HCT116 (cell line): ENCODE measurements around the gene HRH4. TPM values are rescaled to one million over a fixed set of nuclear protein-coding genes. Genes with fewer than 3 reads are reported as not detected.

Experiments
- ATAC-seq: fragments of 200-7000 bp; cut with Tn5 transposase; 2 replicates; pipeline ENCODE4 v1.9.1; 2020; ENCODE audit warnings: mild to moderate bottlenecking, moderate library complexity
- BruUV-seq: library from RNA; stranded (reverse); fragments of 400-500 nt; replicated peaks from 2 replicates; lab custom pipeline; 2021; lab: Mats Ljungman, UMichigan
- CTCF ChIA-PET: fragments of 300-600 bp; sonication (Branson Sonifier 250); formaldehyde crosslinking; loops from one replicate; lab custom pipeline; 2021; ENCODE audit warnings: antibody characterized with exemption; lab: Charles Lee
- POLR2A ChIA-PET: fragments of 300-600, 350-600 bp; sonication (Branson Sonifier 250); formaldehyde crosslinking; loops from one replicate; lab custom pipeline; 2021; ENCODE audit warnings: antibody characterized with exemption; lab: Charles Lee
- RAD21 ChIA-PET, 2 experiments: fragments of 300-600 bp; sonication (Branson Sonifier 250); formaldehyde crosslinking; loops; one replicate each; lab custom pipeline; 2023; ENCODE audit warnings: low total read pairs in 2 of 2; ENCODE audit not compliant: uncharacterized antibody in 2 of 2, unreplicated experiment in 2 of 2, low non-redundant PET in 1 of 2; lab: Charles Lee
- DNase-seq: peaks from one replicate; pipeline ENCODE4 v3.0.0-alpha.2; 2010; ENCODE audit warnings: low read depth, low spot score
- H2AFZ ChIP-seq: fragments of 200-600 bp; shearing (Covaris generic), sonication (generic); 2 replicates; pipeline ENCODE4 v1.6.1; 2017; ENCODE audit warnings: low read depth, mixed run types, mixed read lengths, antibody characterized with exemption, low read length; ENCODE audit not compliant: poor library complexity, severe bottlenecking
- H3K27ac ChIP-seq: 2 replicates; pipeline ENCODE4 v1.5.1; 2012; ENCODE audit warnings: low read depth, low read length
- H3K27me3 ChIP-seq: fragments of 200-600 bp; sonication (generic); 2 replicates; pipeline ENCODE4 v1.6.1; 2016; ENCODE audit warnings: mixed run types, low read length, mixed read lengths; ENCODE audit not compliant: insufficient read depth
- H3K36me3 ChIP-seq, 2 experiments: fragments of 200-500 bp in 1 of 2; fragments of 200-600 bp in 1 of 2; sonication (Bioruptor generic) in 1 of 2; sonication (generic) in 1 of 2; 2 replicates each; pipeline versions ENCODE4 v1.5.1 to v1.6.1; 2014 to 2016; ENCODE audit warnings: low read length in 2 of 2, inconsistent platforms in 1 of 2, mixed read lengths in 1 of 2, mixed run types in 1 of 2; ENCODE audit not compliant: insufficient read depth in 2 of 2, control insufficient read depth in 1 of 2
- H3K4me1 ChIP-seq, 2 experiments: fragments of 200-600 bp in 1 of 2; sonication (generic) in 1 of 2; 2 replicates each; pipeline versions ENCODE4 v1.5.1 to v1.6.1; 2012 to 2017; ENCODE audit warnings: low read length in 2 of 2, inconsistent platforms in 1 of 2, mild to moderate bottlenecking in 1 of 2, mixed read lengths in 1 of 2, mixed run types in 1 of 2, moderate library complexity in 1 of 2; ENCODE audit not compliant: insufficient read depth in 2 of 2, control insufficient read depth in 1 of 2
- H3K4me2 ChIP-seq: fragments of 200-600 bp; sonication (generic); 2 replicates; pipeline ENCODE4 v1.6.1; 2017; ENCODE audit warnings: mixed run types, low read length, mixed read lengths
- H3K4me3 ChIP-seq, 2 experiments: fragments of 200-600 bp in 1 of 2; sonication (generic) in 1 of 2; replicated peaks in 1 of 2; 2 replicates each; pipeline ENCODE4 v1.5.1; 2011 to 2016; ENCODE audit warnings: low read length in 2 of 2, control low read depth in 1 of 2, low read depth in 1 of 2, mild to moderate bottlenecking in 1 of 2, mixed read lengths in 1 of 2, mixed run types in 1 of 2
- H3K79me2 ChIP-seq: fragments of 200-600 bp; sonication (generic); 2 replicates; pipeline ENCODE4 v1.6.1; 2017; ENCODE audit warnings: mild to moderate bottlenecking, mixed run types, low read length, moderate library complexity, mixed read lengths; ENCODE audit not compliant: insufficient read depth
- H3K9ac ChIP-seq: fragments of 200-600 bp; sonication (generic); 2 replicates; pipeline ENCODE4 v1.6.1; 2016; ENCODE audit warnings: low read length, mixed read lengths
- H3K9me2 ChIP-seq: fragments of 200-600 bp; sonication (generic), shearing (Covaris generic); 2 replicates; pipeline ENCODE4 v1.6.1; 2017; ENCODE audit warnings: mixed run types, mild to moderate bottlenecking, moderate library complexity; ENCODE audit not compliant: insufficient read depth
- H3K9me3 ChIP-seq, 2 experiments: fragments of 200-500 bp in 1 of 2; fragments of 200-600 bp in 1 of 2; sonication (Bioruptor generic) in 1 of 2; sonication (generic) in 1 of 2; 2 replicates each; pipeline ENCODE4 v1.6.1; 2014 to 2017; ENCODE audit warnings: low read length in 2 of 2, mixed read lengths in 2 of 2, inconsistent platforms in 1 of 2, low read depth in 1 of 2, mild to moderate bottlenecking in 1 of 2, mixed run types in 1 of 2, moderate library complexity in 1 of 2; ENCODE audit not compliant: control insufficient read depth in 1 of 2, insufficient read depth in 1 of 2
- H4K20me1 ChIP-seq: fragments of 200-600 bp; sonication (generic), shearing (Covaris generic); 2 replicates; pipeline ENCODE4 v1.6.1; 2017; ENCODE audit warnings: mixed run types, mild to moderate bottlenecking, moderate library complexity; ENCODE audit not compliant: insufficient read depth
- CEBPB ChIP-seq: IDR thresholded peaks from 2 replicates; pipeline ENCODE4 v1.6.1; 2012; ENCODE audit warnings: low read depth
- EGR1 ChIP-seq: IDR thresholded peaks from 2 replicates; pipeline ENCODE4 v1.6.1; 2012; ENCODE audit warnings: low read depth
- EZH2 ChIP-seq: fragments of 200-600 bp; sonication (generic); IDR thresholded peaks from 2 replicates; pipeline ENCODE4 v1.6.1; 2017; ENCODE audit warnings: antibody characterized with exemption, mixed run types
- FOSL1 ChIP-seq: IDR thresholded peaks from 2 replicates; pipeline ENCODE4 v1.6.1; 2012; ENCODE audit warnings: low read depth
- RAD21 ChIP-seq: IDR thresholded peaks from 2 replicates; pipeline ENCODE4 v1.6.1; 2012; ENCODE audit warnings: low read depth, mild to moderate bottlenecking
- SP1 ChIP-seq: IDR thresholded peaks from 2 replicates; pipeline ENCODE4 v1.6.1; 2012; ENCODE audit warnings: low read depth
- SRF ChIP-seq: IDR thresholded peaks from 2 replicates; pipeline ENCODE4 v1.6.1; 2012; ENCODE audit warnings: low read depth
- YY1 ChIP-seq: IDR thresholded peaks from 2 replicates; pipeline ENCODE4 v1.6.1; 2011; ENCODE audit warnings: low read length, low read depth, moderate library complexity, mild to moderate bottlenecking; ENCODE audit not compliant: insufficient replicate concordance; ENCODE audit errors: extremely low read depth
- ZFX ChIP-seq: fragments of 450-650 bp; IDR thresholded peaks from 2 replicates; pipeline ENCODE4 v1.6.1; 2017
- intact Hi-C: fragments of 100-400 bp; cut with micrococcal nuclease; formaldehyde crosslinking; loops from 2 replicates; pipeline ENCODE4 v1.10.0; 2022
- total RNA-seq: library from RNA; stranded (reverse); gene quantifications from one replicate; pipeline ENCODE4 v1.2.1, GENCODE V29; 2021; ENCODE audit not compliant: unreplicated experiment
- TF ChIP-seq, protein P1 (sequence below): IDR thresholded peaks from 2 replicates; pipeline ENCODE4 v1.6.1; 2012; ENCODE audit warnings: low read depth
- TF ChIP-seq, protein P2 (sequence below): IDR thresholded peaks from 2 replicates; pipeline ENCODE4 v1.6.1; 2011; ENCODE audit warnings: mild to moderate bottlenecking, low read length, moderate library complexity; ENCODE audit not compliant: insufficient replicate concordance; ENCODE audit errors: extremely low read depth
- TF ChIP-seq, protein P3 (sequence below): IDR thresholded peaks from 2 replicates; pipeline ENCODE4 v1.6.1; 2012
- TF ChIP-seq, protein P4 (sequence below): IDR thresholded peaks from 2 replicates; pipeline ENCODE4 v1.6.1; 2012
- TF ChIP-seq, protein P5 (sequence below), 3 experiments: fragments of 200-600 bp in 1 of 3; sonication (generic) in 1 of 3; IDR thresholded peaks in 2 of 3; conservative IDR thresholded peaks in 1 of 3; 2 replicates each; pipeline ENCODE4 v1.5.1; 2012 to 2017; ENCODE audit warnings: low read depth in 2 of 3, low read length in 2 of 3, antibody characterized with exemption in 1 of 3, borderline replicate concordance in 1 of 3, control low read depth in 1 of 3, mild to moderate bottlenecking in 1 of 3, mixed read lengths in 1 of 3, mixed run types in 1 of 3, moderate library complexity in 1 of 3; ENCODE audit not compliant: insufficient read depth in 1 of 3

Gene HRH4
- total RNA-seq, 1 experiment from 2014 or later, result not detected

DNA sequence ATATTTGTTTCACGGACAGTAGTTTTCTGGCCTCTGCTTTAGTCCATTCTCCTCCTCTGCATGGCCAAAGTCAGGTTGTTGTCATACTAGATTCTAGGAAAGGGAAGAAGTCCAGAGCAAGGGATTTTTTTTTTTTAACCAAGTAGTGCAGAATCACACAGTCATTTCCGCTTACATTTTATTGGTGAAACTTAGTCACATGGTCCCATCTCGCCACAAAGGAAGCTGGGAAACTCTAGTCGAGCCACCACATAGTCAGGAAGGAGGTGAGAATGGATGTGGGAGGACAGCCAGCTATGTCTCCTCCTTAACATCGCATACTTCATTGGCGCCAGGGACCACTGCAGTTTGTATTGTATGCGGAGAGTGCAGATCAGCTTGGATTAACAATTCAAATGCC lies 10.4 kb downstream of the HRH4 start (continued):
- TF ChIP-seq, protein P1, sequence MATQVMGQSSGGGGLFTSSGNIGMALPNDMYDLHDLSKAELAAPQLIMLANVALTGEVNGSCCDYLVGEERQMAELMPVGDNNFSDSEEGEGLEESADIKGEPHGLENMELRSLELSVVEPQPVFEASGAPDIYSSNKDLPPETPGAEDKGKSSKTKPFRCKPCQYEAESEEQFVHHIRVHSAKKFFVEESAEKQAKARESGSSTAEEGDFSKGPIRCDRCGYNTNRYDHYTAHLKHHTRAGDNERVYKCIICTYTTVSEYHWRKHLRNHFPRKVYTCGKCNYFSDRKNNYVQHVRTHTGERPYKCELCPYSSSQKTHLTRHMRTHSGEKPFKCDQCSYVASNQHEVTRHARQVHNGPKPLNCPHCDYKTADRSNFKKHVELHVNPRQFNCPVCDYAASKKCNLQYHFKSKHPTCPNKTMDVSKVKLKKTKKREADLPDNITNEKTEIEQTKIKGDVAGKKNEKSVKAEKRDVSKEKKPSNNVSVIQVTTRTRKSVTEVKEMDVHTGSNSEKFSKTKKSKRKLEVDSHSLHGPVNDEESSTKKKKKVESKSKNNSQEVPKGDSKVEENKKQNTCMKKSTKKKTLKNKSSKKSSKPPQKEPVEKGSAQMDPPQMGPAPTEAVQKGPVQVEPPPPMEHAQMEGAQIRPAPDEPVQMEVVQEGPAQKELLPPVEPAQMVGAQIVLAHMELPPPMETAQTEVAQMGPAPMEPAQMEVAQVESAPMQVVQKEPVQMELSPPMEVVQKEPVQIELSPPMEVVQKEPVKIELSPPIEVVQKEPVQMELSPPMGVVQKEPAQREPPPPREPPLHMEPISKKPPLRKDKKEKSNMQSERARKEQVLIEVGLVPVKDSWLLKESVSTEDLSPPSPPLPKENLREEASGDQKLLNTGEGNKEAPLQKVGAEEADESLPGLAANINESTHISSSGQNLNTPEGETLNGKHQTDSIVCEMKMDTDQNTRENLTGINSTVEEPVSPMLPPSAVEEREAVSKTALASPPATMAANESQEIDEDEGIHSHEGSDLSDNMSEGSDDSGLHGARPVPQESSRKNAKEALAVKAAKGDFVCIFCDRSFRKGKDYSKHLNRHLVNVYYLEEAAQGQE, result no peak
- no peak for TF ChIP-seq FOSL1
- no peak for TF ChIP-seq EZH2
- no peak for TF ChIP-seq YY1
- no peak for TF ChIP-seq SP1
- TF ChIP-seq CEBPB, result no peak

DNA sequence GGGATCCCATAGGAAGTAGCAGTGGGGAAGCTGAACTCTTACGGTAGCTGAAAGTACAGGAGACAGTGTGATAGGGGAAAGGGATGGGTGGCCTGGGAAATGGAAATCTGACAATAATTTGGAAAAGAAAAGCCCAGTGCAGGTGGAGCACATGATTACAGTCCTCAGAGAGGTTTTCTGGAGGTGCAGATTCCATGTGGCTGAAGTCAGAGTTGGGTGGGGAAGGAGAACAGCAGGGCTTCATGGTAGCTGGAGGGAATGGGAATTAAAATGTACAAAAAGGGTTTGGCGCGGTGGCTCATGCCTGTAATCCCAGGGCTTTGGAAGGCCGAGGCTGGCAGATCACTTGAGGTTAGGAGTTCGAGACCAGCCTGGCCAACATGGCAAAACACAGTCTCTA lies 12.2 kb downstream of the HRH4 start:
- intact Hi-C loops, result no loop called here
- no peaks in the 10 kb centered on the region for H3K36me3 ChIP-seq
- H2AFZ ChIP-seq, result no peak overlapping the region
- H4K20me1 ChIP-seq, result no peaks in the 10 kb centered on the region
- DNase-seq (no peak), ATAC-seq (no peak)
- no TSS peak for BruUV-seq
- H3K4me1 ChIP-seq, result peaks cover 5 to 11% of the 10 kb centered on the region in 2 experiments; a peak in 2 of 4 replicates
- H3K27me3 ChIP-seq, result no peaks in the 10 kb centered on the region
- no peaks in the 10 kb centered on the region for H3K79me2 ChIP-seq
- H3K9me3 ChIP-seq, result no peaks in the 10 kb centered on the region
- ChIA-PET POLR2A (no interaction called here), CTCF (interaction anchor here (1.0 kb wide), 1 partner anchor 17 kb away, joined by 4 read pairs; no protein-coding TSS in a partner anchor), RAD21 (no interaction called here)
- peak overlapping the region; percentile 30; the same call in 1 of the 2 replicates for H3K4me2 ChIP-seq
- H3K4me3 ChIP-seq, result no peak overlapping the region
- H3K27ac ChIP-seq, result no peak overlapping the region
- H3K9ac ChIP-seq, result no peak overlapping the region
- H3K9me2 ChIP-seq, result no peaks in the 10 kb centered on the region
- TF ChIP-seq, protein P2, sequence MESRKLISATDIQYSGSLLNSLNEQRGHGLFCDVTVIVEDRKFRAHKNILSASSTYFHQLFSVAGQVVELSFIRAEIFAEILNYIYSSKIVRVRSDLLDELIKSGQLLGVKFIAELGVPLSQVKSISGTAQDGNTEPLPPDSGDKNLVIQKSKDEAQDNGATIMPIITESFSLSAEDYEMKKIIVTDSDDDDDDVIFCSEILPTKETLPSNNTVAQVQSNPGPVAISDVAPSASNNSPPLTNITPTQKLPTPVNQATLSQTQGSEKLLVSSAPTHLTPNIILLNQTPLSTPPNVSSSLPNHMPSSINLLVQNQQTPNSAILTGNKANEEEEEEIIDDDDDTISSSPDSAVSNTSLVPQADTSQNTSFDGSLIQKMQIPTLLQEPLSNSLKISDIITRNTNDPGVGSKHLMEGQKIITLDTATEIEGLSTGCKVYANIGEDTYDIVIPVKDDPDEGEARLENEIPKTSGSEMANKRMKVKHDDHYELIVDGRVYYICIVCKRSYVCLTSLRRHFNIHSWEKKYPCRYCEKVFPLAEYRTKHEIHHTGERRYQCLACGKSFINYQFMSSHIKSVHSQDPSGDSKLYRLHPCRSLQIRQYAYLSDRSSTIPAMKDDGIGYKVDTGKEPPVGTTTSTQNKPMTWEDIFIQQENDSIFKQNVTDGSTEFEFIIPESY, result no peak
- TF ChIP-seq, protein P3, sequence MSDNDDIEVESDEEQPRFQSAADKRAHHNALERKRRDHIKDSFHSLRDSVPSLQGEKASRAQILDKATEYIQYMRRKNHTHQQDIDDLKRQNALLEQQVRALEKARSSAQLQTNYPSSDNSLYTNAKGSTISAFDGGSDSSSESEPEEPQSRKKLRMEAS, result no peak
- TF ChIP-seq, protein P4, sequence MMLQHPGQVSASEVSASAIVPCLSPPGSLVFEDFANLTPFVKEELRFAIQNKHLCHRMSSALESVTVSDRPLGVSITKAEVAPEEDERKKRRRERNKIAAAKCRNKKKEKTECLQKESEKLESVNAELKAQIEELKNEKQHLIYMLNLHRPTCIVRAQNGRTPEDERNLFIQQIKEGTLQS, result no peak
- TF ChIP-seq ZFX, result no peak
- TF ChIP-seq, protein P5, sequence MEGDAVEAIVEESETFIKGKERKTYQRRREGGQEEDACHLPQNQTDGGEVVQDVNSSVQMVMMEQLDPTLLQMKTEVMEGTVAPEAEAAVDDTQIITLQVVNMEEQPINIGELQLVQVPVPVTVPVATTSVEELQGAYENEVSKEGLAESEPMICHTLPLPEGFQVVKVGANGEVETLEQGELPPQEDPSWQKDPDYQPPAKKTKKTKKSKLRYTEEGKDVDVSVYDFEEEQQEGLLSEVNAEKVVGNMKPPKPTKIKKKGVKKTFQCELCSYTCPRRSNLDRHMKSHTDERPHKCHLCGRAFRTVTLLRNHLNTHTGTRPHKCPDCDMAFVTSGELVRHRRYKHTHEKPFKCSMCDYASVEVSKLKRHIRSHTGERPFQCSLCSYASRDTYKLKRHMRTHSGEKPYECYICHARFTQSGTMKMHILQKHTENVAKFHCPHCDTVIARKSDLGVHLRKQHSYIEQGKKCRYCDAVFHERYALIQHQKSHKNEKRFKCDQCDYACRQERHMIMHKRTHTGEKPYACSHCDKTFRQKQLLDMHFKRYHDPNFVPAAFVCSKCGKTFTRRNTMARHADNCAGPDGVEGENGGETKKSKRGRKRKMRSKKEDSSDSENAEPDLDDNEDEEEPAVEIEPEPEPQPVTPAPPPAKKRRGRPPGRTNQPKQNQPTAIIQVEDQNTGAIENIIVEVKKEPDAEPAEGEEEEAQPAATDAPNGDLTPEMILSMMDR (IDR thresholded peaks at IDR 0.05 in 2 of 3, conservative IDR thresholded peaks at IDR 0.05 in 1 of 3; ENCODE audit: borderline replicate concordance in 1 of 3, insufficient read depth in 1 of 3, low read depth in 2 of 3, low read length in 2 of 3), result no peak
- no peak for TF ChIP-seq EZH2
- no peak for TF ChIP-seq RAD21
- no peak for TF ChIP-seq SRF
- TF ChIP-seq EGR1, result no peak
